Endodermal cell (in vitro differentiated cells): Measurements from ENCODE around the gene SELENOI. TPM values are rescaled to one million over a fixed set of nuclear protein-coding genes. Genes with fewer than 3 reads are reported as not detected.

Source experiments
- DNase-seq: peaks from one replicate; pipeline ENCODE4 v3.0.0-alpha.2; 2017
- H3K27ac ChIP-seq: 2 replicates; pipeline ENCODE4 v1.5.1; 2013; ENCODE audit warnings: mild to moderate bottlenecking, low read depth, low read length, moderate library complexity
- H3K27me3 ChIP-seq: 2 replicates; pipeline ENCODE4 v1.6.1; 2013; ENCODE audit warnings: mild to moderate bottlenecking, low read length, moderate library complexity; ENCODE audit not compliant: insufficient read depth, control insufficient read depth, poor library complexity, severe bottlenecking
- H3K36me3 ChIP-seq: 2 replicates; pipeline ENCODE4 v1.7.0; 2013; ENCODE audit warnings: mild to moderate bottlenecking, low read length, moderate library complexity; ENCODE audit not compliant: control insufficient read depth, insufficient read depth
- H3K4me1 ChIP-seq: one replicate; pipeline ENCODE4 v1.7.0; 2013; ENCODE audit warnings: low read length; ENCODE audit not compliant: control insufficient read depth, insufficient read depth
- H3K4me3 ChIP-seq: 2 replicates; pipeline ENCODE4 v1.5.1; 2013; ENCODE audit warnings: mild to moderate bottlenecking, low read length, moderate library complexity
- H3K9ac ChIP-seq: 2 replicates; pipeline ENCODE4 v1.6.1; 2013; ENCODE audit warnings: mild to moderate bottlenecking, low read length, moderate library complexity; ENCODE audit not compliant: poor library complexity, severe bottlenecking; ENCODE audit errors: extremely low read depth
- H3K9me3 ChIP-seq: 2 replicates; pipeline ENCODE4 v1.6.1; 2013; ENCODE audit warnings: mild to moderate bottlenecking, low read length, moderate library complexity; ENCODE audit not compliant: control insufficient read depth
- H3K27ac Mint-ChIP-seq: 2 replicates; pipeline ENCODE4 v1.8.0; 2020; ENCODE audit warnings: mixed read lengths
- H3K27me3 Mint-ChIP-seq: 2 replicates; pipeline ENCODE4 v1.8.0; 2021; ENCODE audit warnings: mild to moderate bottlenecking, mixed read lengths; ENCODE audit not compliant: insufficient read depth
- H3K36me3 Mint-ChIP-seq: 2 replicates; pipeline ENCODE4 v1.8.0; 2020; ENCODE audit warnings: low read depth, mixed read lengths
- H3K4me1 Mint-ChIP-seq: 2 replicates; pipeline ENCODE4 v1.8.0; 2020; ENCODE audit warnings: mixed read lengths
- H3K4me3 Mint-ChIP-seq: 2 replicates; pipeline ENCODE4 v1.8.0; 2020; ENCODE audit warnings: mild to moderate bottlenecking, moderate library complexity, mixed read lengths
- H3K9me3 Mint-ChIP-seq: 2 replicates; pipeline ENCODE4 v1.8.0; 2020; ENCODE audit warnings: mild to moderate bottlenecking, mixed read lengths
- WGBS, 2 experiments: methylation state at CpG; one replicate each; pipeline versions ENCODE4 v1.1.5 to v1.1.7; 2013; ENCODE audit warnings: missing lambda C conversion rate in 2 of 2, mixed read lengths in 1 of 2; ENCODE audit not compliant: insufficient coverage in 1 of 2, insufficient read length in 1 of 2; 5-methylcytosine and 5-hydroxymethylcytosine counted together
- total RNA-seq, 2 donors: library from RNA; stranded (reverse); fragmentation: NEBNext Ultra II Directional in 1 of 2; extraction: Animal tissue kit (Norgen Biotek cat#: 25700) in 1 of 2; gene quantifications; 2 replicates in 1 of 2; 3 replicates in 1 of 2; pipeline ENCODE4 v1.2.1, GENCODE V29; 2021
- TF ChIP-seq, protein P1 (sequence below): fragments of 200-600 bp; sonication (generic); conservative IDR thresholded peaks from 2 replicates; pipeline ENCODE4 v1.5.0; 2021; ENCODE audit warnings: antibody characterized with exemption, mild to moderate bottlenecking

SELENOI gene
- total RNA-seq, 2 donors from 2014 or later: 59.3 to 77.1 TPM

DNA sequence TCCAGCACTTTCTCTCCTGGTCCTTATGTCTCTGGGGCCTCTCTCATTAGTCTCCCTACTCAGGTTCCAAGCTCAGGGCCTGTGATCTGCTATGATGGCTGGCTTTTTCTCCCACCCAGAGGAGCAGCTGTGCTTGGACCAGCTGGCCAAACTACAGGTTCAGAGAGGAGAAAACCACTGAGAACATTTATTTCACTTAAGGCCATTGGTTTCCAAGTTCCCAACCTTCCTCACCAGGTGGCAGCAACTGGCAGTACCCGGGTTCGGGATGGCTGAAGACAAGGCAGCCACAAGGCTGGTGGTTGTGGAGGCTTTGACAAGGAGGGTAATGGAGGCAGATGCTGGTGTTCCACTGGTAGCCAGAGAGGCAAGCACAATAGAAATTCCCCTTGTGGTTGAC is 29.9 kb upstream of the SELENOI start:
- H3K27me3 Mint-ChIP-seq: peaks cover 4% of the 10 kb centered on the region
- Histone ChIP-seq H3K4me1 (no peaks in the 10 kb centered on the region), H3K27me3 (no peaks in the 10 kb centered on the region), H3K9me3 (no peaks in the 10 kb centered on the region), H3K27ac (no peak overlapping the region), H3K9ac (no peak overlapping the region), H3K36me3 (no peaks in the 10 kb centered on the region), H3K4me3 (no peak overlapping the region)
- WGBS, 2 experiments: 76 to 79% methylated on average over 2 of the region's 2 CpGs
- H3K27ac Mint-ChIP-seq: no peak overlapping the region
- H3K4me1 Mint-ChIP-seq: peaks cover 4% of the 10 kb centered on the region
- no peaks in the 10 kb centered on the region for H3K9me3 Mint-ChIP-seq
- peak; percentile 69 for DNase-seq
- TF ChIP-seq, protein P1, sequence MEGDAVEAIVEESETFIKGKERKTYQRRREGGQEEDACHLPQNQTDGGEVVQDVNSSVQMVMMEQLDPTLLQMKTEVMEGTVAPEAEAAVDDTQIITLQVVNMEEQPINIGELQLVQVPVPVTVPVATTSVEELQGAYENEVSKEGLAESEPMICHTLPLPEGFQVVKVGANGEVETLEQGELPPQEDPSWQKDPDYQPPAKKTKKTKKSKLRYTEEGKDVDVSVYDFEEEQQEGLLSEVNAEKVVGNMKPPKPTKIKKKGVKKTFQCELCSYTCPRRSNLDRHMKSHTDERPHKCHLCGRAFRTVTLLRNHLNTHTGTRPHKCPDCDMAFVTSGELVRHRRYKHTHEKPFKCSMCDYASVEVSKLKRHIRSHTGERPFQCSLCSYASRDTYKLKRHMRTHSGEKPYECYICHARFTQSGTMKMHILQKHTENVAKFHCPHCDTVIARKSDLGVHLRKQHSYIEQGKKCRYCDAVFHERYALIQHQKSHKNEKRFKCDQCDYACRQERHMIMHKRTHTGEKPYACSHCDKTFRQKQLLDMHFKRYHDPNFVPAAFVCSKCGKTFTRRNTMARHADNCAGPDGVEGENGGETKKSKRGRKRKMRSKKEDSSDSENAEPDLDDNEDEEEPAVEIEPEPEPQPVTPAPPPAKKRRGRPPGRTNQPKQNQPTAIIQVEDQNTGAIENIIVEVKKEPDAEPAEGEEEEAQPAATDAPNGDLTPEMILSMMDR: peak; percentile 63
- no peaks in the 10 kb centered on the region for H3K36me3 Mint-ChIP-seq
- no peak overlapping the region for H3K4me3 Mint-ChIP-seq

DNA sequence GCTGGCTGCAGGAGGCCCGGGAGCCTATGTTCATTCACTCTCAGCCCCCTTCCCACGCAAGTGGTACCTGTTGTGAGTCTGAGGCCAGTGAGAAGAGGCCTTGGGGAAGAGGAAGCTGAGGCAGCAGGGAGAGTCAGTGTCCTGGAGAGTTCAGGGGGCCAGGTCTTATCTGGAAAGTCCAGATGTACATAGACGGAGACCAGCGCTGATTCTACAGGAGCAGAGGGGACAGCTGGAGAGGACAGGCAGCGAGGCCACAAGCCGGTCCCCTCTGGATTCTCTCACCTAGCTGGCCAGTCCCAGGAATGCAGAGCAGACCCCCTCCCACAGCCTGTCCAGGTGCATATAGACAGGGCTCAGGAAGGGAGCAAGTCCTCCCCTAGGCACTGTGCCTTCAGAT is 29.1 kb upstream of the SELENOI start:
- Mint-ChIP-seq H3K4me3 (no peak overlapping the region), H3K27me3 (peaks cover 4% of the 10 kb centered on the region), H3K4me1 (peaks cover 4% of the 10 kb centered on the region), H3K27ac (no peak overlapping the region), H3K9me3 (no peaks in the 10 kb centered on the region), H3K36me3 (no peaks in the 10 kb centered on the region)
- 91% methylated on average over 6 of the region's 6 CpGs for WGBS, 2 experiments
- Histone ChIP-seq H3K27me3 (no peaks in the 10 kb centered on the region), H3K4me1 (no peaks in the 10 kb centered on the region), H3K27ac (no peak overlapping the region), H3K4me3 (no peak overlapping the region), H3K9me3 (no peaks in the 10 kb centered on the region), H3K9ac (no peak overlapping the region), H3K36me3 (no peaks in the 10 kb centered on the region)
- TF ChIP-seq, protein P1: no peak
- DNase-seq: no peak

DNA sequence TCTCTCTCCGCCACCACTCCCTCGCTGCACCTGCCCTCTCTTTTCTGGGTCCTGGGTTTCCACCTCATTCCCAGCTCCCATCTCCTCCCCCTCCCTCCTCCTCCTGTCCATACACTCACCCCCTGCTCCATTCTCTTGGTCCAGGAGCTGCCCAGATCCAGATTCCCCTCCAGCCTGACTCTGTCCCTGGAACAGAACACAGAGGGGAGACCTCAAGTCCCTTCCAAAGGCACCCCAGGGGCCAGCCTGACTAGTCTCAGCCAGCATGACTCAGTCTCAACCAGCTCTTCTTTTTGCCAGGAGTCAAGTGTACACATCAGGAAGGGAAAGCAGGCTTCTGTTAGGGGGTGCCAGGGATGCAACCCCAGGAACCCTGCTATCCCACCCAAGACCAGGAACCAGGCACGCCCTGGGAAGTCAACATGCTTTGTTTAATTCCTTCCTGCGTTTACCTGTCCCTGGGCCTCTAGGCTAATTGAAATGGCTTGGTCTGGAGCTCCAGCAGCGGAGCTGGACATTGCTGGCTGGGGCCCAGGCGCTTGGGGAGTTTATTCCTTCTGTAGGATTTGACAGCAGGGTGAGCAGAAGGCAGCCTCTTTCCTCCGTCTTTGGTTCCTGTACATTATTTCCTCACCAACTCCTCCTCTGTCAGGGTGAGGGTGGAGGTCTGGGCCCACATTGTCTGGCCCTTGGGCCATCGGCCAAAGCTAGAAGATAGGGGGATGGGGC is 28.4 kb upstream of the SELENOI start:
- DNase-seq: no peak
- Histone ChIP-seq H3K9me3 (no peaks in the 10 kb centered on the region), H3K9ac (no peak overlapping the region), H3K27ac (no peak overlapping the region), H3K36me3 (no peaks in the 10 kb centered on the region), H3K4me1 (no peaks in the 10 kb centered on the region), H3K4me3 (no peak overlapping the region), H3K27me3 (no peaks in the 10 kb centered on the region)
- H3K27me3 Mint-ChIP-seq: peaks cover 4% of the 10 kb centered on the region
- H3K9me3 Mint-ChIP-seq: no peaks in the 10 kb centered on the region
- 90 to 95% methylated on average over 4 to 8 of the region's 8 CpGs for WGBS, 2 experiments
- peaks cover 4% of the 10 kb centered on the region for H3K4me1 Mint-ChIP-seq
- no peak overlapping the region for H3K4me3 Mint-ChIP-seq
- no peak overlapping the region for H3K27ac Mint-ChIP-seq
- H3K36me3 Mint-ChIP-seq: no peaks in the 10 kb centered on the region
- TF ChIP-seq, protein P1: no peak
